HepG2 (cell line): ENCODE data around the gene SNX21. TPM values are rescaled to one million over a fixed set of nuclear protein-coding genes. Genes with fewer than 3 reads are reported as not detected.

ENCODE experiments used
- AGO2 ChIP-seq: fragments of 200-400 bp; formaldehyde crosslinking; optimal IDR thresholded peaks from 2 replicates; pipeline ENCODE3; 2017; ENCODE audit warnings: mild to moderate bottlenecking, low read depth, low read length, moderate library complexity
- CBX5 ChIP-seq: sonication (generic); formaldehyde crosslinking; IDR thresholded peaks from 2 replicates; pipeline ENCODE4 v1.4.0; 2020; ENCODE audit warnings: missing genetic modification reagents, borderline replicate concordance
- FOSL1 ChIP-seq: sonication (generic); formaldehyde crosslinking; IDR thresholded peaks from 2 replicates; pipeline ENCODE4 v1.9.0; 2021; ENCODE audit warnings: missing genetic modification reagents, borderline replicate concordance
- FOXA1 ChIP-seq, 2 experiments: fragments of 450-650 bp in 1 of 2; sonication (generic) in 1 of 2; formaldehyde crosslinking in 1 of 2; IDR thresholded peaks; 2 replicates each; pipeline versions ENCODE4 v1.4.0 to v1.6.1; 2016 to 2020; ENCODE audit warnings: missing genetic modification reagents in 1 of 2
- KDM3A ChIP-seq: IDR thresholded peaks from 2 replicates; pipeline ENCODE4 v1.6.1; 2018; ENCODE audit warnings: low read depth, missing compliant biosample characterization
- NR2C2 ChIP-seq: sonication (generic); formaldehyde crosslinking; IDR thresholded peaks from 2 replicates; pipeline ENCODE4 v1.4.0; 2020; ENCODE audit warnings: missing genetic modification reagents, mild to moderate bottlenecking, moderate library complexity, borderline replicate concordance
- NR2F6 ChIP-seq, 2 experiments: IDR thresholded peaks; 2 replicates each; pipeline ENCODE4 v1.6.1; 2016; ENCODE audit warnings: antibody characterized with exemption in 1 of 2, mild to moderate bottlenecking in 1 of 2
- POLR2G ChIP-seq: fragments of 200-400 bp; formaldehyde crosslinking; IDR thresholded peaks from 2 replicates; pipeline ENCODE4 v1.6.1; 2018; ENCODE audit warnings: mild to moderate bottlenecking, low read depth, low read length, moderate library complexity
- RARA ChIP-seq: IDR thresholded peaks from 2 replicates; pipeline ENCODE4 v1.6.1; 2016; ENCODE audit warnings: missing genetic modification reagents, missing compliant biosample characterization
- SMAD9 ChIP-seq: sonication (generic); formaldehyde crosslinking; IDR thresholded peaks from 2 replicates; pipeline ENCODE4 v1.5.1; 2020; ENCODE audit warnings: mild to moderate bottlenecking, missing genetic modification reagents
- XRCC5 ChIP-seq: fragments of 200-400 bp; formaldehyde crosslinking; optimal IDR thresholded peaks from 2 replicates; pipeline ENCODE3; 2017; ENCODE audit warnings: mild to moderate bottlenecking, low read length
- ZBTB7B ChIP-seq: sonication (generic); formaldehyde crosslinking; IDR thresholded peaks from 2 replicates; pipeline ENCODE4 v1.4.0; 2020; ENCODE audit warnings: missing genetic modification reagents
- ZFP1 ChIP-seq: IDR thresholded peaks from 2 replicates; pipeline ENCODE4 v1.6.1; 2016
- ZFP37 ChIP-seq: sonication (generic); formaldehyde crosslinking; IDR thresholded peaks from 2 replicates; pipeline ENCODE4 v1.4.0; 2020; ENCODE audit warnings: missing genetic modification reagents, borderline replicate concordance
- ZFP41 ChIP-seq: sonication (generic); formaldehyde crosslinking; IDR thresholded peaks from 2 replicates; pipeline ENCODE4 v1.4.0; 2020; ENCODE audit warnings: mild to moderate bottlenecking, missing genetic modification reagents, borderline replicate concordance
- ZFX ChIP-seq: sonication (generic); formaldehyde crosslinking; IDR thresholded peaks from 2 replicates; pipeline ENCODE4 v1.4.0; 2020; ENCODE audit warnings: mild to moderate bottlenecking, low read depth, missing genetic modification reagents, moderate library complexity
- ZNF230 ChIP-seq: sonication (generic); formaldehyde crosslinking; IDR thresholded peaks from 2 replicates; pipeline ENCODE4 v1.4.0; 2020; ENCODE audit warnings: mild to moderate bottlenecking, missing genetic modification reagents
- ZNF451 ChIP-seq: sonication (generic); formaldehyde crosslinking; IDR thresholded peaks from 2 replicates; pipeline ENCODE4 v1.5.0; 2020; ENCODE audit warnings: mild to moderate bottlenecking, missing genetic modification reagents
- ZNF652 ChIP-seq: IDR thresholded peaks from 2 replicates; pipeline ENCODE4 v1.6.1; 2016; ENCODE audit warnings: low read depth, borderline replicate concordance
- ZNF703 ChIP-seq: sonication (generic); formaldehyde crosslinking; IDR thresholded peaks from 2 replicates; pipeline ENCODE4 v1.5.1; 2020; ENCODE audit warnings: missing genetic modification reagents, mild to moderate bottlenecking, moderate library complexity, borderline replicate concordance
- ZNF781 ChIP-seq: sonication (generic); formaldehyde crosslinking; IDR thresholded peaks from 2 replicates; pipeline ENCODE4 v1.5.1; 2020; ENCODE audit warnings: borderline replicate concordance, mild to moderate bottlenecking, missing genetic modification reagents; ENCODE audit errors: not compliant biosample characterization
- ZNF839 ChIP-seq: sonication (generic); formaldehyde crosslinking; IDR thresholded peaks from 2 replicates; pipeline ENCODE4 v1.4.0; 2020; ENCODE audit warnings: missing genetic modification reagents, mild to moderate bottlenecking, borderline replicate concordance
- polyA plus RNA-seq, 8 experiments: library from polyadenylated mRNA; depleted of rRNA in 3 of 8; stranded (reverse) in 7 of 8; unstranded in 1 of 8; fragments of >200 nt; fragmentation: Illumina TruSeq in 4 of 8; extraction: Trizol in 4 of 8; gene quantifications; 2 replicates each; pipeline versions ENCODE4 v1.2.1 to v1.2.3, GENCODE V29; 2011 to 2016; ENCODE audit warnings: low read depth in 4 of 8, missing spikeins in 1 of 8, mixed read lengths in 1 of 8; ENCODE audit not compliant: insufficient read depth in 1 of 8
- total RNA-seq, 5 experiments: library from RNA; depleted of rRNA; stranded (reverse); fragments of >200 nt; fragmentation: Illumina TruSeq; extraction: Trizol; gene quantifications; 2 replicates each; pipeline ENCODE4 v1.2.3, GENCODE V29; 2016; ENCODE audit warnings: low read depth in 1 of 5
- TF ChIP-seq, protein P1 (sequence below): fragments of 450-650 bp; IDR thresholded peaks from 2 replicates; pipeline ENCODE4 v1.6.1; 2016
- TF ChIP-seq, protein P2 (sequence below): sonication (generic); formaldehyde crosslinking; IDR thresholded peaks from 2 replicates; pipeline ENCODE4 v1.9.0; 2021; ENCODE audit warnings: missing genetic modification reagents, borderline replicate concordance
- TF ChIP-seq, protein P3 (sequence below): sonication (generic); formaldehyde crosslinking; IDR thresholded peaks from 2 replicates; pipeline ENCODE4 v1.9.0; 2022; ENCODE audit warnings: low read depth, missing genetic modification reagents

The SNX21 gene
- total and polyA plus RNA-seq, 2 of the 13 experiments (the other 11 are each of a cell fraction or from before 2014, with no cell fraction given): 7.7 to 12.8 TPM

DNA sequence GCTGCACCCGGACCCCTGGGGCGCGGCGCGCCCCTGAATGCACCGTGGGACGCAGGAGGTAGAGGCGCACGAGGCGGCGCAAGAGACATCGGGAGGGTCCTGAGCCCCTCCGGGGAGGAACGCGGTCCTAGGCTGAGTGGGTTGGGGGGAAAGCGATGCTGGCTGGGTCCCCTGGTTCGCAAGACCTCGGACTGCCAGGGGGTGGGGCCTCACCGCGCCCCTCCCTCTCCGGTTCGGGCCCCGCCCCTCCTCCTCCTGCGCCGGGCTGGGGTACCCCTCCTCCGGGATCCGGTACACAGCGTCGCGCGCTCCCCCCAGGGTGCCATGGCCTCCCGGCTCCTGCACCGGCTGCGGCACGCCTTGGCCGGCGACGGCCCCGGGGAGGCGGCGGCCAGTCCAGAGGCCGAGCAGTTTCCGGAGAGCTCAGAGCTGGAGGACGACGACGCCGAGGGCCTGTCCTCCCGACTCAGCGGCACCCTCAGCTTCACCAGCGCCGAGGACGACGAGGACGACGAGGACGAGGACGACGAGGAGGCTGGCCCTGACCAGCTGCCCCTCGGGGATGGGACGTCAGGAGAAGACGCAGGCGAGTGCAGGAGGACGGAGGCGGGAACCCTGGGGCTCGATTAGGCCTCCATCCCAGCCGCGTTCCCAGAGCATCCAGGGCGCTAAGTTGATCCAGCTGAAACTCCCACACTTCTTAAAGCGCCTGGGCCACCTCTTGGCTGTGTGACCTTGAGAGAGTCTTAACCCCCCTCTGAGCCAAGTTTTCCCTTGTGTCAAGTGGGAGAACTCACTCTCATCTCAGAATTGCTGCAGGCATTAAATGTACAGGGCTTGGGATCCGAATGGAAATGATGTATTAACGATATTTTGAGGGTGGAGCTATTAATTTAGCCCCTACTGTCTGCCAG, 541 bp downstream of the SNX21 start (continued):
- TF ChIP-seq ZBTB7B (CRISPR knock-in tag): peak; percentile 29; the same call in 1 of the 2 replicates
- TF ChIP-seq AGO2: peak; percentile 96
- no peak for TF ChIP-seq NR2C2
- no peak for TF ChIP-seq FOXA1 (IDR thresholded peaks at IDR 0.05)
- peak; percentile 51 for TF ChIP-seq FOXA1 (CRISPR knock-in tag; IDR thresholded peaks at IDR 0.05)
- TF ChIP-seq ZNF839 (CRISPR knock-in tag): 0 out of 2 replicates have a peak, but pooled peaks have one; percentile 51
- peak; percentile 49 for TF ChIP-seq POLR2G
- TF ChIP-seq XRCC5: no peak
- TF ChIP-seq ZFP37 (CRISPR knock-in tag): peak; percentile 81
- no peak for TF ChIP-seq RARA
- TF ChIP-seq NR2F6 (IDR thresholded peaks at IDR 0.05): no peak
- TF ChIP-seq NR2F6 (CRISPR knock-in tag; IDR thresholded peaks at IDR 0.05): peak; percentile 23; the same call in 1 of the 2 replicates
- TF ChIP-seq, protein P1, sequence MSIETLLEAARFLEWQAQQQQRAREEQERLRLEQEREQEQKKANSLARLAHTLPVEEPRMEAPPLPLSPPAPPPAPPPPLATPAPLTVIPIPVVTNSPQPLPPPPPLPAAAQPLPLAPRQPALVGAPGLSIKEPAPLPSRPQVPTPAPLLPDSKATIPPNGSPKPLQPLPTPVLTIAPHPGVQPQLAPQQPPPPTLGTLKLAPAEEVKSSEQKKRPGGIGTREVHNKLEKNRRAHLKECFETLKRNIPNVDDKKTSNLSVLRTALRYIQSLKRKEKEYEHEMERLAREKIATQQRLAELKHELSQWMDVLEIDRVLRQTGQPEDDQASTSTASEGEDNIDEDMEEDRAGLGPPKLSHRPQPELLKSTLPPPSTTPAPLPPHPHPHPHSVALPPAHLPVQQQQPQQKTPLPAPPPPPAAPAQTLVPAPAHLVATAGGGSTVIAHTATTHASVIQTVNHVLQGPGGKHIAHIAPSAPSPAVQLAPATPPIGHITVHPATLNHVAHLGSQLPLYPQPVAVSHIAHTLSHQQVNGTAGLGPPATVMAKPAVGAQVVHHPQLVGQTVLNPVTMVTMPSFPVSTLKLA: no peak
- no peak; the same call in 1 of the 2 replicates for TF ChIP-seq ZFP1 (CRISPR knock-in tag)
- TF ChIP-seq ZNF230 (CRISPR knock-in tag): no peak; the same call in 1 of the 2 replicates
- TF ChIP-seq ZFX: peak; percentile 94
- no peak for TF ChIP-seq ZNF652 (CRISPR knock-in tag)
- TF ChIP-seq, protein P2, sequence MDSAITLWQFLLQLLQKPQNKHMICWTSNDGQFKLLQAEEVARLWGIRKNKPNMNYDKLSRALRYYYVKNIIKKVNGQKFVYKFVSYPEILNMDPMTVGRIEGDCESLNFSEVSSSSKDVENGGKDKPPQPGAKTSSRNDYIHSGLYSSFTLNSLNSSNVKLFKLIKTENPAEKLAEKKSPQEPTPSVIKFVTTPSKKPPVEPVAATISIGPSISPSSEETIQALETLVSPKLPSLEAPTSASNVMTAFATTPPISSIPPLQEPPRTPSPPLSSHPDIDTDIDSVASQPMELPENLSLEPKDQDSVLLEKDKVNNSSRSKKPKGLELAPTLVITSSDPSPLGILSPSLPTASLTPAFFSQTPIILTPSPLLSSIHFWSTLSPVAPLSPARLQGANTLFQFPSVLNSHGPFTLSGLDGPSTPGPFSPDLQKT: 0 out of 2 replicates have a peak, but pooled peaks have one; percentile 14
- TF ChIP-seq ZNF703 (CRISPR knock-in tag): 0 out of 2 replicates have a peak, but pooled peaks have one; percentile 32
- TF ChIP-seq ZFP41 (CRISPR knock-in tag): no peak
- TF ChIP-seq ZNF451 (CRISPR knock-in tag): no peak; the same call in 1 of the 2 replicates
- TF ChIP-seq, protein P3, sequence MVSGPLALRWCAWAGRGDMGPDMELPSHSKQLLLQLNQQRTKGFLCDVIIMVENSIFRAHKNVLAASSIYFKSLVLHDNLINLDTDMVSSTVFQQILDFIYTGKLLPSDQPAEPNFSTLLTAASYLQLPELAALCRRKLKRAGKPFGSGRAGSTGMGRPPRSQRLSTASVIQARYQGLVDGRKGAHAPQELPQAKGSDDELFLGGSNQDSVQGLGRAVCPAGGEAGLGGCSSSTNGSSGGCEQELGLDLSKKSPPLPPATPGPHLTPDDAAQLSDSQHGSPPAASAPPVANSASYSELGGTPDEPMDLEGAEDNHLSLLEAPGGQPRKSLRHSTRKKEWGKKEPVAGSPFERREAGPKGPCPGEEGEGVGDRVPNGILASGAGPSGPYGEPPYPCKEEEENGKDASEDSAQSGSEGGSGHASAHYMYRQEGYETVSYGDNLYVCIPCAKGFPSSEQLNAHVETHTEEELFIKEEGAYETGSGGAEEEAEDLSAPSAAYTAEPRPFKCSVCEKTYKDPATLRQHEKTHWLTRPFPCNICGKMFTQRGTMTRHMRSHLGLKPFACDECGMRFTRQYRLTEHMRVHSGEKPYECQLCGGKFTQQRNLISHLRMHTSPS (CRISPR knock-in tag): 0 out of 2 replicates have a peak, but pooled peaks have one; percentile 13
- no peak; the same call in 1 of the 2 replicates for TF ChIP-seq CBX5 (CRISPR knock-in tag)
- TF ChIP-seq ZNF781 (CRISPR knock-in tag): no peak
- TF ChIP-seq SMAD9: no peak
- 0 out of 2 replicates have a peak, but pooled peaks have one; percentile 24 for TF ChIP-seq KDM3A (CRISPR knock-in tag)
- 0 out of 2 replicates have a peak, but pooled peaks have one; percentile 3 for TF ChIP-seq FOSL1 (CRISPR knock-in tag)
